Spleen (tissue), 11 donors: ENCODE data around the gene EPX. TPM values are rescaled to one million over a fixed set of nuclear protein-coding genes. Genes with fewer than 3 reads are reported as not detected.

Experiments
- DNase-seq: peaks from one replicate; pipeline ENCODE4 v3.0.0-alpha.2; 2020
- H3K27ac ChIP-seq, 8 donors: fragments of 200-600 bp; sonication (generic) in 7 of 8; 1 replicate in 4 of 8; 2 replicates in 4 of 8; pipeline versions ENCODE4 v1.5.0 to v1.8.0; 2016 to 2021; ENCODE audit warnings: inconsistent platforms in 4 of 8, mild to moderate bottlenecking in 4 of 8, moderate library complexity in 1 of 8
- H3K27me3 ChIP-seq, 7 donors: fragments of 200-600 bp; sonication (generic) in 6 of 7; replicated peaks in 1 of 7; 1 replicate in 4 of 7; 2 replicates in 3 of 7; pipeline versions ENCODE4 v1.5.0 to v1.8.0; 2016 to 2021; ENCODE audit warnings: inconsistent platforms in 3 of 7, mild to moderate bottlenecking in 1 of 7
- H3K36me3 ChIP-seq, 6 donors: fragments of 200-600 bp; sonication (generic) in 5 of 6; 1 replicate in 4 of 6; 2 replicates in 2 of 6; pipeline versions ENCODE4 v1.5.0 to v1.8.0; 2016 to 2021; ENCODE audit warnings: inconsistent platforms in 2 of 6
- H3K4me1 ChIP-seq, 6 donors: fragments of 200-600 bp; sonication (generic) in 5 of 6; 1 replicate in 3 of 6; 2 replicates in 3 of 6; pipeline versions ENCODE4 v1.5.0 to v1.8.0; 2016 to 2021; ENCODE audit warnings: inconsistent platforms in 3 of 6
- H3K4me3 ChIP-seq, 8 donors: fragments of 200-600 bp; sonication (generic) in 7 of 8; 1 replicate in 4 of 8; 2 replicates in 4 of 8; pipeline versions ENCODE4 v1.5.0 to v1.8.0; 2016 to 2021; ENCODE audit warnings: inconsistent platforms in 4 of 8, mild to moderate bottlenecking in 4 of 8, moderate library complexity in 2 of 8
- H3K9me3 ChIP-seq, 8 donors: fragments of 200-600 bp; sonication (generic) in 7 of 8; 1 replicate in 4 of 8; 2 replicates in 4 of 8; pipeline versions ENCODE4 v1.5.0 to v1.8.0; 2016 to 2021; ENCODE audit warnings: inconsistent platforms in 4 of 8
- CTCF ChIP-seq, 11 experiments: fragments of 200-600 bp in 7 of 11; fragments of 450-650 bp in 4 of 11; sonication (generic) in 4 of 11; IDR thresholded peaks in 8 of 11; conservative IDR thresholded peaks in 3 of 11; 1 replicate in 7 of 11; 2 replicates in 4 of 11; pipeline versions ENCODE4 v1.4.0 to v1.8.0; 2016 to 2021; ENCODE audit warnings: antibody characterized with exemption in 11 of 11, inconsistent platforms in 4 of 11, mild to moderate bottlenecking in 1 of 11
- POLR2A ChIP-seq, 3 donors: fragments of 450-650 bp; IDR thresholded peaks; one replicate each; pipeline ENCODE4 v1.5.1; 2017; ENCODE audit warnings: antibody characterized with exemption in 3 of 3, mild to moderate bottlenecking in 1 of 3
- POLR2AphosphoS5 ChIP-seq, 3 donors: sonication (generic); formaldehyde crosslinking; IDR thresholded peaks; one replicate each; pipeline ENCODE4 v1.5.1; 2017; ENCODE audit warnings: antibody characterized with exemption in 3 of 3
- WGBS, 5 donors: extraction: QIAGEN DNeasy Blood & Tissue Kit in 3 of 5; methylation state at CpG; one replicate each; pipeline versions ENCODE4 v1.1.5 to v1.1.7; 2013 to 2018; 5-methylcytosine and 5-hydroxymethylcytosine counted together
- intact Hi-C: fragments of 100-400 bp; cut with DNase I; formaldehyde crosslinking; loops from one replicate; pipeline ENCODE4 v1.15.0; 2023; ENCODE audit warnings: low total_unique reads
- polyA plus RNA-seq, 3 donors: library from polyadenylated mRNA; stranded (reverse); fragments of 200-250 nt; gene quantifications; one replicate each; pipeline ENCODE4 v1.2.1, GENCODE V29; 2013
- total RNA-seq, 7 donors: library from RNA; depleted of rRNA in 3 of 7; stranded (reverse); fragments of >200 nt in 3 of 7; fragmentation: NEBNext Ultra II Directional in 4 of 7; extraction: Animal tissue kit (Norgen Biotek cat#: 25700) in 4 of 7; gene quantifications; one replicate each; pipeline versions ENCODE4 v1.1.0 to v1.2.1, GENCODE V29; 2016 to 2021
- donor health status: healthy with polysubstance abuse.
- donor health status: DM: no; HTN: no; CAD: no; lungs with moderate emphysema.
- donor health status: DM: no; HTN: no; CAD: no.
- donor health status: Bipolar disorder and iron deficiency.
- donor health status: healthy.
- donor health status: DM: no; HTN: no; CAD: no.
- donor health status: DM: yes; HTN: yes; CAD: no.

EPX gene
- total and polyA plus RNA-seq, 10 donors: 0.24 to 3.9 (median 1.2) TPM; not detected in 1

GRCh38 chr17:58245428-58246103 is 53.0 kb downstream of the EPX start:
- peaks cover 0 to 57% (median 16%) of the 10 kb centered on the region in 7 donors for H3K27me3 ChIP-seq

GRCh38 chr17:58246104-58246740 is 53.7 kb downstream of the EPX start:
- WGBS, 5 donors: 82 to 93% (median 86%) methylated on average over 13 of the region's 13 CpGs
- Histone ChIP-seq H3K4me3 (no peak overlapping the region), H3K36me3 (no peaks in the 10 kb centered on the region), H3K4me1 (peaks cover 4 to 29% (median 13%) of the 10 kb centered on the region in 6 donors), H3K27me3 (peaks cover 0 to 53% (median 16%) of the 10 kb centered on the region in 7 donors), H3K27ac (no peak overlapping the region), H3K9me3 (no peaks in the 10 kb centered on the region)
- TF ChIP-seq POLR2A (IDR thresholded peaks at IDR 0.05) (no peak), CTCF (IDR thresholded peaks at IDR 0.05 in 8 of 11, conservative IDR thresholded peaks at IDR 0.05 in 3 of 11) (no peak), POLR2AphosphoS5 (IDR thresholded peaks at IDR 0.05) (no peak)
- intact Hi-C loops: no loop called here
- no peak for DNase-seq

More at GRCh38 chr17:58245428-58246103, 53.0 kb downstream of the EPX start:
- Histone ChIP-seq H3K9me3 (no peaks in the 10 kb centered on the region), H3K4me3 (no peak overlapping the region), H3K27ac (no peak overlapping the region), H3K36me3 (no peaks in the 10 kb centered on the region), H3K4me1 (peaks cover 4 to 29% (median 13%) of the 10 kb centered on the region in 6 donors)
- WGBS, 5 donors: 72 to 80% (median 78%) methylated on average over 10 of the region's 10 CpGs
- DNase-seq: no peak
- intact Hi-C loops: no loop called here
- TF ChIP-seq CTCF (IDR thresholded peaks at IDR 0.05 in 8 of 11, conservative IDR thresholded peaks at IDR 0.05 in 3 of 11): no peak
- no peak for TF ChIP-seq POLR2A (IDR thresholded peaks at IDR 0.05)
- TF ChIP-seq POLR2AphosphoS5 (IDR thresholded peaks at IDR 0.05): no peak

- intact Hi-C loops: no loop called here
- H3K4me3 ChIP-seq: no peak overlapping the region
- peaks cover 4 to 29% (median 13%) of the 10 kb centered on the region in 6 donors for H3K4me1 ChIP-seq
- no peak overlapping the region for H3K27ac ChIP-seq
- no peaks in the 10 kb centered on the region for H3K36me3 ChIP-seq
- H3K9me3 ChIP-seq: no peaks in the 10 kb centered on the region
- TF ChIP-seq POLR2AphosphoS5 (IDR thresholded peaks at IDR 0.05): no peak
- H3K27me3 ChIP-seq: peaks cover 0 to 47% (median 14%) of the 10 kb centered on the region in 7 donors
- no peak for DNase-seq
- 81 to 96% (median 87%) methylated on average over 1 of the region's 1 CpG for WGBS, 5 donors
Measured at GRCh38 chr17:58246781-58247180, 54.3 kb downstream of the EPX start.

- H3K4me1 ChIP-seq: peaks cover 4 to 29% (median 13%) of the 10 kb centered on the region in 6 donors
- no peak for DNase-seq
- H3K9me3 ChIP-seq: no peaks in the 10 kb centered on the region
- TF ChIP-seq POLR2AphosphoS5 (IDR thresholded peaks at IDR 0.05): no peak
- TF ChIP-seq CTCF (IDR thresholded peaks at IDR 0.05 in 8 of 11, conservative IDR thresholded peaks at IDR 0.05 in 3 of 11): no peak
- no peak for TF ChIP-seq POLR2A (IDR thresholded peaks at IDR 0.05)
- intact Hi-C loops: no loop called here
- 60 to 70% (median 63%) methylated on average over 10 of the region's 10 CpGs for WGBS, 5 donors
- no peaks in the 10 kb centered on the region for H3K36me3 ChIP-seq
- H3K4me3 ChIP-seq: no peak overlapping the region
- no peak overlapping the region for H3K27ac ChIP-seq
- H3K27me3 ChIP-seq: peaks cover 0 to 38% (median 8%) of the 10 kb centered on the region in 7 donors
Measured at GRCh38 chr17:58247511-58248363, 55.2 kb downstream of the EPX start.
